Islet precursor cell (in vitro differentiated cells): ENCODE results near the gene MMP19.
"Not testable (repeated sequence)": the region's sequence is repeated elsewhere in the genome, so short reads cannot be mapped to it uniquely, and the experiment has no call there.

ENCODE experiments used
- DNase-seq: peaks from one replicate; pipeline ENCODE4 v3.0.0-alpha.2; 2018

The MMP19 gene

DNA sequence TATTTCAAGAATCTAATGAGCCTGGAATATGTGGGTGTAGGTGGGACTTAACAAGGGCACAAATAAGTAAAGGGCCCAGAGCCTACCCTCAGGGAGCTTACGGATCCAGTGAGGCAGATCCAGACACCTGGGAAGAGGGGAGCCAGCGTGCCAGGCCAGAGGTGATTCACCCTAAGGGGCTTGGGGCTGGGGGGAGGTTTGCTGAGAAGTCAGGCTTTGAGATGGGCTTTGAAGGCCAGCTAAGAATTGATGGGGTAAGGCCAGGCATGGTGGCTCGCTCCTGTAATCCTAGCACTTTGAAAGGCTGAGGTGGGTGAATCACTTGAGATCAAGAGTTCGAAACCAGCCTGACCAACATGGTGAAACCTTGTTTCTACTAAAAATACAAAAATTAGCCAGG, 695 bp upstream of the MMP19 start:
- DNase-seq, result no peak

- DNase-seq, result no peak
Measured at GRCh38 chr12:55840581-55841351, 2.0 kb downstream of the MMP19 start.

DNA sequence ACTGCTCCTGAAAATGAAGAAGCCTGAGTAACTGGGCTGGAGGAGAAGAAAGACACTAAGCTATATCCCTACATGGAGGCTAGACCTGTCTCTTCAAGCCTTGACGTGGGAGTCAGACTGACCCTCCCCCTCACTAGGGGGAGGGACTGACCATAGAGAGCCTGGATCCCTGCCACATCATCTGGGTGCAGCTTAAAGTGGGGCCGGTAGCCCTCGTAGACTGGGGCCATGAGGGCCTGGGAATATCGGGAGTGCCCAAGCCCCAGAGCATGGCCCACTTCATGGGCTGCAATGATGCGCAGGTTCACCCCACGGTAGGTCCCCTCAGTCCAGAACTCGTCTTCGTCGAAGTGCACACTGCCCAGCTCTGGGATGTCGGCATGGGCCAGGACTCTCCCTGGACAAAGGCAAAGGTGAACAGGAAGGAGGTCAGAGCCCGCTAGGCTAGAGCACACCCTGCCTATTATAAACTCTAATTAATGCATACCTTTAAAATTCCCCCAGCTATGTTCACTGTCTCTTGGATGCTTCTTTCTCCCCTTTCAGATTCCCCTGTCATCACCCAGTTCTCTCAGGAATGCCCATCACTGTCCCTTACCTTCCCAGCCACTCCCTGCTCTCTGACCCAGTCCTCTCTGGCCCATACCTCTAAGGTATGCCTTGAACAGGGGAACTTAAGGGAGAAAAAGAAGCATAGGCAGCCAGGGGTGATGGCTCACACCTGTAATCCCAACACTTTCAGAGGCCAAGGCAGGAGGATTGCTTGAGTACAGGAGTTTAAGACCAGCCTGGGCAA, 3.2 kb downstream of the MMP19 start:
- peak; percentile 59 for DNase-seq

DNA sequence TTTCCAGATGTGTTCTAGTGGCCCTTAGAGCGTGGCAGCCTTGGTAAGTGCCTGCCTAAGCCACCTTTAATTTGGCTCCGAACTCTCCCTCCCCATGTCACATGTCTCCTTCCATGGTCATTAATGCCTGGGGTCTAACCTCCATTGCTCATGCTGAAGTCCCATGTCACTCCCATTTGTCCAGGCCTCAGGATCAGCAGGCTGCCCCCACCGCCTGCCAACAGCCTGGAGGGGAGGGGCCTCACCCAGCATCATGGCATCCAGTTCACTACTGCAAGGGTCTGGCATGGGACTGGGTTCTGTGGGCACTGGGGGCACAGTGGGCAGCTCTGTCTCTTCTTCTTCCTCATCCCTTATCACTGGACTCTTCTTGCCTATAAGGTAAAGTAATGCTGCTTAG, 4.4 kb downstream of the MMP19 start:
- DNase-seq, result no peak

DNA sequence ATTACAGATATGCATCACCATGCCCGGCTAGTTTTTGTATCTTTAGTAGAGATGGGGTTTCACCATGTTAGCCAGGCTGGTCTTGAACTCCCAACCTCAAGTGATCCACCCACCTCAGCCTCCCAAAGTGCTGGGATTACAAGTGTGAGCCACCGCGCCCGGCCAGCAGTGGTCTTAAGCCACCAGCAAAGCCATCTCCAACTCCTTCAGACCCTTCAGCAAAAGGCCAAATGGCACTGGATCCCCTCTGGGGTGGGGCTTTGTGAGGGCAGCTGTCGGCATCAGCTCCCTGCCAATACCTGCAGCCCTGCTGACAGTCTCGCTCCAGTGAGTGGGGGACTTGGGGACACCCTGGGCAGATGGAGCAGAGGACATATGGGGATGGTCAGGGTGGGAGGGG, 8.3 kb downstream of the MMP19 start:
- not testable (repeated sequence) for DNase-seq

GRCh38 chr12:55833056-55833455, 9.7 kb downstream of the MMP19 start:
- DNase-seq, result no peak

- DNase-seq, result peak; percentile 66
Measured at GRCh38 chr12:55831447-55831815, 11.3 kb downstream of the MMP19 start.

GRCh38 chr12:55830601-55831446, 11.9 kb downstream of the MMP19 start:
- DNase-seq, result peak; percentile 81

- peak; percentile 68 for DNase-seq
Measured at GRCh38 chr12:55829967-55830600, 12.7 kb downstream of the MMP19 start.

DNA sequence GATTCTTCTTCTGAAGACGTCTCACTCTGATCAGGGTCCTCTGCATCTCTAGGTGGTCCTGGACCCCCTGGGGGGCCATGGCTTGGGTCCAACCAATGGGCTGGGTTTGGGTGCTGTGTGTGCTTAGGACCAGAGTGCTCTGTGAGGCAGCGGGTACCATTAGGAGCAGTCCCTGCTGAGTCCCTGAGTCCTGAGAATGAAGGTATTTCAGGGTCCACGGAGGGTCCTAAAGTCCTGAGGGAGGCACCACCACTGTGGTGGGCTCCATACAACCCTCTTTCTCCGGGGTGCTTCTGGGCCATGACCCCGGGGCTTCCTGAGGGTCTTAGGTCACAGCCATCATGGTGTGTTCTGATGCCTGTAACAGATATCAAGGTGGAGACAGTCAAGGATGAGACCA, 14.4 kb downstream of the MMP19 start:
- no peak for DNase-seq

- no peak for DNase-seq
Measured at GRCh38 chr12:55827806-55828205, 14.9 kb downstream of the MMP19 start.

GRCh38 chr12:55824726-55825125, 18.0 kb downstream of the MMP19 start:
- no peak for DNase-seq

GRCh38 chr12:55823419-55823818, 19.3 kb downstream of the MMP19 start:
- no peak for DNase-seq

GRCh38 chr12:55822228-55822627, 20.5 kb downstream of the MMP19 start:
- peak; percentile 65 for DNase-seq

DNA sequence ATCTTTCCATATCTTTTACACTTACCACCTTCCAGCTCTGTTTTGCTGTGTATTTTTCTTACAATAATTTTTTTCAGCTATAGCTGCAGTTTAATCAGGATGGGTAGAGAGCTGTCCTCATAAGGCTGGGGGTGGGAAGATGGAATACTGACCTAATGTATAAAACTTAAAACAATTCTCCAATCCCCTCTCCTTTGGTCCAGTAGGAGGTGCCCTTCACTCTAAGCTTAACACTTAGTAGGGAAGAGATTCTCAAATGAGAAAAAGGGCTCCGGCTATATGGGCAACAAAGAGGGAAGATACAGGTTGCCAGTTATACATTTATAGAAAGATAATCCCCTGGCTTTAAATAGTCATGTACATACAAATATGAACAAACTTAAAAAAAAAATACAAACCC, 22.1 kb downstream of the MMP19 start:
- DNase-seq, result no peak

DNA sequence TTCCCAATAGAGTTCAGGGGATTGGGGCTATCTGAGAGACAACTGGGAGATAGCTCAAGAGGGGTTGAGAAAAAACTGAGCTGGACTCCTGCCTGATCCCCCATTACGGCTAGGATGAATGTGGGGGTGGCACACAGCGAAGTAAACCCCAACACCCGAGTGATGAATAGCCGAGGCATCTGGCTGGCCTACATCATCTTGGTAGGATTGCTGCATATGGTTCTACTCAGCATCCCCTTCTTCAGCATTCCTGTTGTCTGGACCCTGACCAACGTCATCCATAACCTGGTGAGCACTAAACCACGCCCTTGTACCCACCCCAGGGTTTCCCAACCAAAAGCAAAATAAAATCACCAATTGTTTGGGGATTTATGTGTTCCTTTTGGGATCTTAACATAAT, 23.9 kb downstream of the MMP19 start:
- DNase-seq, result no peak

- DNase-seq, result no peak
Measured at GRCh38 chr12:55818140-55818728, 24.5 kb downstream of the MMP19 start.

DNA sequence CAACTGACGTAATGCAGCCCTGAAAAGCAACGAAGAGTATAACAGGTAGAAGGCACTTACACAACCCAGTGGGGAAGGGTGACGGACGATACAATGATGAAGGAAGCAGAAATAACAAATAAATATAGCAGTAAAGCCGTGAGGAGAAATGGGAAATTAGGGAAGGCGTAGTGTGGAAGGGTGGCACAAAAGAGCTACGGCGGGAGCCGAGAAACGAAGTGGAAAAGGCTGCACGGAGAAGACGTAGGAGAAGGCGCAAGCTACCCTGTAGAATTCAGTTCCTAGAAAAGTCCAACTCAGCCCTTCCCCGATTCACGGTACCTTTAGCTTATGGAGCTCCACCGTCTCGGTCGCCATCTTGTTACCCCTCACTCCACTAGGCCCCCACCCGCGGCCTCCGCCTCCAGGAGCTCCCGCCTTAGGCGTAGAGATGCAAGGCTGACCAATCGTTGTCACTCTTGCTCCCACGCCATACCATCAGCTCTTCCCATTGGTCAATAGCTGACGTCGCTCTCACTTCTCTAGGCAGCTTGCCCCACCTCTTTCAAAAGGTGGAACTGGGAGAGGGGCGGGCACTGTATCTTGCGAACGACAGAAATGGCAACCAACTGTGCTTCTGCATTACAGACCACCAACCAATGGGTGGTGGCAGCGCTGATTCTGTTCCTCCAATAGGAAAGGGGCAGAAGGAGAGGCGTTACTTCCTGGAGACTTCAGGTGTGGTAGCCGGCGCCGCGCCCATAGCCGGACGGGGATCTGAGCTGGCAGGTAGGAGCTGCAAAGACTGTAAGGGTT, 25.2 kb downstream of the MMP19 start, which contains the start of the genes ORMDL2 and SARNP:
Gene ORMDL2, plus strand, starts transcription at position 697 of the 795 bp plus-strand sequence. CDS start 959 bp downstream, outside the sequence.
Gene SARNP, minus strand, starts transcription at position 380 of the 795 bp plus-strand sequence. Its CDS starts 23 bp downstream, at position 357.
- peak; percentile 100 for DNase-seq

GRCh38 chr12:55816881-55817344, 25.8 kb downstream of the MMP19 start:
- DNase-seq, result peak; percentile 69

DNA sequence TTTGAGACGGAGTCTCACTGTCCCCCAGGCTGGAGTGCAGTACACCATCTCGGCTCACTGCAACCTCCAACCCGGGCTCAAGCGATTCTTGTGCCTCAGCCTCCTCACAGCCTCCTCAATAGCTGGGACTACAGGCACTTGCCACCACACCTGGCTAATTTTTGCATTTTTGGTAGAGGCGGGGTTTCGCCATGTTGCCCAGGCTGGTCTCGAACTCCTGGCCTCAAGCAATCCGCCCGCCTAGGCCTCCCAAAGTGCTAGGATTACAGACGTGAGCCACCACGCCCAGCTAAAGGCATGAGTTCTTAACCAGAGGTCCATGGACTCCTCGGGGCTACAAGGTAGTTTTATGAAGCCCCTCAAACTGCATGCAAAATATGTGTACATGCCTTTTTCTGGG, 27.3 kb downstream of the MMP19 start:
- no peak for DNase-seq

DNA sequence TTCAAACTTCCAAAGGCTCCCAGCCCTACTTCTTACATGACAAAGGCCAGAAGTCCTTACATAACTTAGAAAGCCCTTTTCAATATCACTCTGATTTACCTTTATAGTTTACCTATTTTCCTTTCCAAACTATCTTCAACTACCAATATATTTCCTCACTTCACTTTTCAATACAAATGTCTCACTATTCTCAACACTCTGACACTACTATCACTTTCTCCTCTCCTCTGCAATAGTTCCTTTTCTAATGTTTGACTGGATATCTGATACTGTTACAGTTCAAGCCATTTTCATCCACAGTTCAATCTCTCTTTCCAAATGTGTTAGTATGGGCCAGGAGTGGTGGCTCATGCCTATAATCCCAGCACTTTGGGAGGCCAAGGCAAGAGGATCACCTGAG, 28.5 kb downstream of the MMP19 start:
- DNase-seq, result no peak
